K562 (cell line): ENCODE data around the gene EID2. TPM values are rescaled to one million over a fixed set of nuclear protein-coding genes. Genes with fewer than 3 reads are reported as not detected.

Experiments used
- CSDE1 ChIP-seq, 2 experiments: fragments of 450-650 bp; IDR thresholded peaks; 2 replicates each; pipeline ENCODE4 v1.6.1; 2016; ENCODE audit warnings: mild to moderate bottlenecking in 1 of 2
- GTF2A2 ChIP-seq: IDR thresholded peaks from 2 replicates; pipeline ENCODE4 v1.6.1; 2016; ENCODE audit warnings: mild to moderate bottlenecking, missing genetic modification characterization, missing compliant biosample characterization
- HOXB6 ChIP-seq: fragments of 250-450 bp; sonication (Bioruptor Pico); IDR thresholded peaks from 2 replicates; pipeline ENCODE4 v1.5.1; 2022; ENCODE audit warnings: mild to moderate bottlenecking, borderline replicate concordance
- MCM7 ChIP-seq, 2 experiments: fragments of 450-650 bp; IDR thresholded peaks; 2 replicates each; pipeline ENCODE4 v1.6.1; 2016 to 2018
- MEF2A ChIP-seq: IDR thresholded peaks from 2 replicates; pipeline ENCODE4 v1.6.1; 2011; ENCODE audit warnings: low read depth, mild to moderate bottlenecking, low read length, moderate library complexity; ENCODE audit not compliant: control insufficient read depth
- POLR2B ChIP-seq: fragments of 450-650 bp; IDR thresholded peaks from 2 replicates; pipeline ENCODE4 v1.6.1; 2018; ENCODE audit warnings: low read depth; ENCODE audit not compliant: partially characterized antibody
- SRSF3 ChIP-seq: fragments of 200-400 bp; formaldehyde crosslinking; IDR thresholded peaks from 2 replicates; pipeline ENCODE4 v1.6.1; 2016; ENCODE audit warnings: mild to moderate bottlenecking, low read length, moderate library complexity; ENCODE audit not compliant: insufficient read depth
- STAT6 ChIP-seq: sonication (generic); formaldehyde crosslinking; IDR thresholded peaks from 2 replicates; pipeline ENCODE4 v1.8.1; 2023; ENCODE audit warnings: mild to moderate bottlenecking, missing genetic modification reagents
- XRCC5 ChIP-seq: fragments of 200-400 bp; formaldehyde crosslinking; IDR thresholded peaks from 2 replicates; pipeline ENCODE4 v1.6.1; 2017; ENCODE audit warnings: low read depth, mild to moderate bottlenecking, low read length
- ZNF311 ChIP-seq: fragments of 250-450 bp; sonication (Bioruptor Pico); IDR thresholded peaks from 2 replicates; pipeline ENCODE4 v1.4.0; 2020; ENCODE audit warnings: mild to moderate bottlenecking, moderate library complexity
- ZNF707 ChIP-seq: fragments of 250-450 bp; sonication (Bioruptor Pico); conservative IDR thresholded peaks from 2 replicates; pipeline ENCODE4 v1.8.0; 2022; ENCODE audit warnings: inconsistent platforms, mild to moderate bottlenecking, moderate library complexity
- polyA plus RNA-seq, 8 experiments: library from polyadenylated mRNA; depleted of rRNA in 4 of 8; stranded (reverse) in 5 of 8; unstranded in 3 of 8; fragments of >200 nt; fragmentation: Nextera tagmentation in 2 of 8; fragmentation: Illumina TruSeq in 1 of 8; extraction: Ambion mirVana in 2 of 8; extraction: Trizol in 1 of 8; gene quantifications; 2 replicates each; pipeline versions ENCODE4 v1.2.1 to v1.2.3, GENCODE V29; 2011 to 2014; ENCODE audit warnings: inconsistent platforms in 1 of 8, missing spikeins in 1 of 8
- total RNA-seq, 7 experiments: library from RNA; depleted of rRNA in 6 of 7; stranded (reverse); fragments of >200 nt in 6 of 7; fragmentation: Illumina TruSeq in 2 of 7; extraction: Trizol in 2 of 7; gene quantifications; 2 replicates each; pipeline versions ENCODE4 v1.2.1 to v1.2.3, GENCODE V29; 2011 to 2021; ENCODE audit warnings: low replicate concordance in 1 of 7
- TF ChIP-seq, protein P1 (sequence below): sonication (generic); formaldehyde crosslinking; IDR thresholded peaks from 2 replicates; pipeline ENCODE4 v1.8.0; 2023; ENCODE audit warnings: mild to moderate bottlenecking, missing genetic modification reagents
- TF ChIP-seq, protein P2 (sequence below): fragments of 200-800 bp; sonication (Bioruptor generic); IDR thresholded peaks from 2 replicates; pipeline ENCODE4 v1.6.1; 2016; ENCODE audit warnings: missing genetic modification characterization, missing compliant biosample characterization
- TF ChIP-seq, protein P3 (sequence below), 2 experiments: fragments of 450-650 bp in 1 of 2; sonication (generic) in 1 of 2; formaldehyde crosslinking in 1 of 2; IDR thresholded peaks in 1 of 2; conservative IDR thresholded peaks in 1 of 2; 2 replicates each; pipeline versions ENCODE4 v1.6.1 to v1.8.1; 2016 to 2023; ENCODE audit warnings: mild to moderate bottlenecking in 2 of 2, moderate library complexity in 2 of 2, inconsistent platforms in 1 of 2, missing genetic modification reagents in 1 of 2

EID2 gene
- total and polyA plus RNA-seq, 9 of the 15 experiments (the other 6 are each of a cell fraction or from before 2014, with no cell fraction given): 2.5 to 18.5 (median 11.3) TPM

DNA sequence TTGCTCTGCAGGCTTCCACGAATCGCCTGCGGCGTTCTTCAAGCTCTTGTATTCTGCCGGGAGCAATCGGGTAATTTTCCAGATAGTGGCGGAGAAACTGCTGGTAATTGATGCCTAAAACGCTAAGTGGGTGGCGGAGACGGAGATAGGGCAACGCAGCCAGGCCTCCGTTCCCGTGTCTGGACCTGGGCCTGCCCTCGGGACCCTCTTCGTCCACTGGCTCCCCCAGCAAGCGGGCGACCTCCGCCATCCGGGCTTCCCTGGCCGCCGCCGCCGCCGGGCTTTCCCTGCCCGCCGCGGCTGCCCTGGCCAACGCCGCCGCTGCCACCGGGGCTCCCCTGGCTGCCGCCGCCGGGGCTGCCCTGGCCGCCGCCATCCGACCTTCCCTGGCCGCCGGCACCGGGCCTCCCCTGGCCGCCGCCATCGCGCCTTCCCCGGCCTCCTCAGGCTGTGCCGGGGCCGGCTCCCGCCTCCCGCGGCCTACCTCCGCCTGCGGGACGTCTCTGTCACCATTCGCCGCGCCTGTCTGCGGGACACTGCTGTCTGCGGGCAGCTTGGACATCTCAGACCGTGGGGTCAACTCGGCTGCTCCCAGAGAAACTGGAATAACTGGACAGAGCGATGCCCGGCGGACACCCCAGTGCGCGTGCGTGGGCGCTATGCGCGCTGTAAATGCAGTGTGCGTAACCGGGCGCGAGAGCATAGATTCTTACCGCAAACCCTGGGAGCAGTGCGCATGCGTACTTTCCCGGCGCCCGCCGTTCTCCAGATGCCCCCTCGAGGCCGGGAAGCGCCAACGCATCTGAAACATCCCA lies at the start of gene EID2 (continued):
- TF ChIP-seq, protein P1, sequence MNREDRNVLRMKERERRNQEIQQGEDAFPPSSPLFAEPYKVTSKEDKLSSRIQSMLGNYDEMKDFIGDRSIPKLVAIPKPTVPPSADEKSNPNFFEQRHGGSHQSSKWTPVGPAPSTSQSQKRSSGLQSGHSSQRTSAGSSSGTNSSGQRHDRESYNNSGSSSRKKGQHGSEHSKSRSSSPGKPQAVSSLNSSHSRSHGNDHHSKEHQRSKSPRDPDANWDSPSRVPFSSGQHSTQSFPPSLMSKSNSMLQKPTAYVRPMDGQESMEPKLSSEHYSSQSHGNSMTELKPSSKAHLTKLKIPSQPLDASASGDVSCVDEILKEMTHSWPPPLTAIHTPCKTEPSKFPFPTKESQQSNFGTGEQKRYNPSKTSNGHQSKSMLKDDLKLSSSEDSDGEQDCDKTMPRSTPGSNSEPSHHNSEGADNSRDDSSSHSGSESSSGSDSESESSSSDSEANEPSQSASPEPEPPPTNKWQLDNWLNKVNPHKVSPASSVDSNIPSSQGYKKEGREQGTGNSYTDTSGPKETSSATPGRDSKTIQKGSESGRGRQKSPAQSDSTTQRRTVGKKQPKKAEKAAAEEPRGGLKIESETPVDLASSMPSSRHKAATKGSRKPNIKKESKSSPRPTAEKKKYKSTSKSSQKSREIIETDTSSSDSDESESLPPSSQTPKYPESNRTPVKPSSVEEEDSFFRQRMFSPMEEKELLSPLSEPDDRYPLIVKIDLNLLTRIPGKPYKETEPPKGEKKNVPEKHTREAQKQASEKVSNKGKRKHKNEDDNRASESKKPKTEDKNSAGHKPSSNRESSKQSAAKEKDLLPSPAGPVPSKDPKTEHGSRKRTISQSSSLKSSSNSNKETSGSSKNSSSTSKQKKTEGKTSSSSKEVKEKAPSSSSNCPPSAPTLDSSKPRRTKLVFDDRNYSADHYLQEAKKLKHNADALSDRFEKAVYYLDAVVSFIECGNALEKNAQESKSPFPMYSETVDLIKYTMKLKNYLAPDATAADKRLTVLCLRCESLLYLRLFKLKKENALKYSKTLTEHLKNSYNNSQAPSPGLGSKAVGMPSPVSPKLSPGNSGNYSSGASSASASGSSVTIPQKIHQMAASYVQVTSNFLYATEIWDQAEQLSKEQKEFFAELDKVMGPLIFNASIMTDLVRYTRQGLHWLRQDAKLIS (CRISPR knock-in tag): no peak
- TF ChIP-seq STAT6: no peak
- peak; percentile 81 for TF ChIP-seq POLR2B
- TF ChIP-seq, protein P2, sequence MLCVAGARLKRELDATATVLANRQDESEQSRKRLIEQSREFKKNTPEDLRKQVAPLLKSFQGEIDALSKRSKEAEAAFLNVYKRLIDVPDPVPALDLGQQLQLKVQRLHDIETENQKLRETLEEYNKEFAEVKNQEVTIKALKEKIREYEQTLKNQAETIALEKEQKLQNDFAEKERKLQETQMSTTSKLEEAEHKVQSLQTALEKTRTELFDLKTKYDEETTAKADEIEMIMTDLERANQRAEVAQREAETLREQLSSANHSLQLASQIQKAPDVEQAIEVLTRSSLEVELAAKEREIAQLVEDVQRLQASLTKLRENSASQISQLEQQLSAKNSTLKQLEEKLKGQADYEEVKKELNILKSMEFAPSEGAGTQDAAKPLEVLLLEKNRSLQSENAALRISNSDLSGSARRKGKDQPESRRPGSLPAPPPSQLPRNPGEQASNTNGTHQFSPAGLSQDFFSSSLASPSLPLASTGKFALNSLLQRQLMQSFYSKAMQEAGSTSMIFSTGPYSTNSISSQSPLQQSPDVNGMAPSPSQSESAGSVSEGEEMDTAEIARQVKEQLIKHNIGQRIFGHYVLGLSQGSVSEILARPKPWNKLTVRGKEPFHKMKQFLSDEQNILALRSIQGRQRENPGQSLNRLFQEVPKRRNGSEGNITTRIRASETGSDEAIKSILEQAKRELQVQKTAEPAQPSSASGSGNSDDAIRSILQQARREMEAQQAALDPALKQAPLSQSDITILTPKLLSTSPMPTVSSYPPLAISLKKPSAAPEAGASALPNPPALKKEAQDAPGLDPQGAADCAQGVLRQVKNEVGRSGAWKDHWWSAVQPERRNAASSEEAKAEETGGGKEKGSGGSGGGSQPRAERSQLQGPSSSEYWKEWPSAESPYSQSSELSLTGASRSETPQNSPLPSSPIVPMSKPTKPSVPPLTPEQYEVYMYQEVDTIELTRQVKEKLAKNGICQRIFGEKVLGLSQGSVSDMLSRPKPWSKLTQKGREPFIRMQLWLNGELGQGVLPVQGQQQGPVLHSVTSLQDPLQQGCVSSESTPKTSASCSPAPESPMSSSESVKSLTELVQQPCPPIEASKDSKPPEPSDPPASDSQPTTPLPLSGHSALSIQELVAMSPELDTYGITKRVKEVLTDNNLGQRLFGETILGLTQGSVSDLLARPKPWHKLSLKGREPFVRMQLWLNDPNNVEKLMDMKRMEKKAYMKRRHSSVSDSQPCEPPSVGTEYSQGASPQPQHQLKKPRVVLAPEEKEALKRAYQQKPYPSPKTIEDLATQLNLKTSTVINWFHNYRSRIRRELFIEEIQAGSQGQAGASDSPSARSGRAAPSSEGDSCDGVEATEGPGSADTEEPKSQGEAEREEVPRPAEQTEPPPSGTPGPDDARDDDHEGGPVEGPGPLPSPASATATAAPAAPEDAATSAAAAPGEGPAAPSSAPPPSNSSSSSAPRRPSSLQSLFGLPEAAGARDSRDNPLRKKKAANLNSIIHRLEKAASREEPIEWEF (CRISPR knock-in tag): no peak
- TF ChIP-seq MEF2A: no peak
- TF ChIP-seq, protein P3, sequence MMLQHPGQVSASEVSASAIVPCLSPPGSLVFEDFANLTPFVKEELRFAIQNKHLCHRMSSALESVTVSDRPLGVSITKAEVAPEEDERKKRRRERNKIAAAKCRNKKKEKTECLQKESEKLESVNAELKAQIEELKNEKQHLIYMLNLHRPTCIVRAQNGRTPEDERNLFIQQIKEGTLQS (IDR thresholded peaks at IDR 0.05): no peak
- TF ChIP-seq, protein P3 (CRISPR knock-in tag; conservative IDR thresholded peaks at IDR 0.05): no peak
- no peak for TF ChIP-seq GTF2A2
- TF ChIP-seq CSDE1 (IDR thresholded peaks at IDR 0.05): no peak
- no peak for TF ChIP-seq MCM7 (IDR thresholded peaks at IDR 0.05)
- TF ChIP-seq ZNF707 (CRISPR knock-in tag): no peak
- TF ChIP-seq XRCC5: 0 out of 2 replicates have a peak, but pooled peaks have one; percentile 53
- TF ChIP-seq ZNF311 (CRISPR knock-in tag): no peak
- TF ChIP-seq HOXB6: no peak
- TF ChIP-seq SRSF3: no peak
